HG03469 (cell line): ENCODE results near the gene GALK2.

Experiments used
- ATAC-seq: cut with Tn5 transposase; IDR thresholded peaks from one replicate; pipeline ENCODE4 v1.9.1; 2021; ENCODE audit warnings: mild to moderate bottlenecking, moderate library complexity, moderate number of reproducible peaks; ENCODE audit not compliant: unreplicated experiment

GALK2 gene

GRCh38 chr15:49278751-49279150 is 108.7 kb downstream of the GALK2 start:
- ATAC-seq = no peak

DNA sequence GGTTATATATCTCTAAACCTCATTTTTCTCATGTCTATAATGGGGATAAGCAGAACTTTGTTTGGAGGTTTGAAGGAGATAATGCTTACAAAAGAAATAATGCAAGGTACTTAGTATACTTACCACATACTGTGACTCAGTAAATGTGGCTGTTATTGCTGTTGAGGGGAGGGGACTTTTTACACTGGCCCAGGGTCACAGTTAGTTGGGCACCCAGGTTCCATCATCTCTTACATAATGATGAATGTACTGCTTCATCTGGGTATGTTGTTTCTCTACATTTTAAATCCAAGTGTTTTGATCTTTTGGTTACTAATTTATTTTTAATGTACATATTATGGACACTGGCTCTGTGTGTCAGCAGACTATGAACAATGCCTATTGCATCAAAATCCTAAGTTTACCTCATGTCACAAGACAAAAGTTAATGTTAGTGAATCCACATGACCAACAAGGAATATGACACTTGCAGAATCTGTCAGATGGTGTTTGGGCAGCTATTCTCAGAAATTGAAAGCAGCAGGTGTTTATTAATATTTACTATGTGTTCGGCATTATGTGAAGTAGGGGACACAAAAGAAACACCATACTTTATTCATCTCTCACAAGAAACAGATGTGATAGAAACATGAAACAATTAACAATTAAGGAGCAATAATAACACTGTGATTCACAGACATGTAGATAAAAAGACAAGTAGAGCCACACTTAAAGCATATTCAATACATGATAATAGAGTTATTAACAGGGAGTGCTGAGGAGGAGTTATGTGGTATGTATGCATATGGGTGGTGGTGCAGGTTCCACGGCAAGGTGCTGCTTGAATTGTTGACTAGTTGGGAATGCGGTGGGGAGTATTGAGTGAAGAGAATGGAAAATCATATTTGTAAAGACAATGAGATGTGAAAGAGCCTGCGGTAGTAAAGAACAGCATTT is 109.7 kb downstream of the GALK2 start:
- ATAC-seq = no peak

DNA sequence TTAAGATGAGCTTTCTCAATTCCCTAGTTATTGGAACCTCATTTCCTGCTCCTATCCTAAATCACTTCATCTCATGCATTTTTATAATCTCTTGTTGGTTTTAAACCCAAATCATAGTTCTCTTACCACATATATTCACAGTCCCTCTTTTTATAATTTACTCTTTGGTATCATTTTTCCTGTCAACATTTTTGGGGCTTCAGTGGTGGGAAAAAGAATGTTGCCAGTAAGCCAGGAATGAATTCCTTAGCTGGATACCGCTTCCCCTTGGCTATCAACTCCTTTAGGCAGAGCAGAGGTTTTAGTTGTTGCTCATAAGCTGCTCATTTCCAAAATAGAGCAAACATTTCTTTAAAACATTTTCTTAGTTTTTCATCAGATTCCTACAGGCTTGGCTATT is 112.3 kb downstream of the GALK2 start:
- no peak for ATAC-seq

DNA sequence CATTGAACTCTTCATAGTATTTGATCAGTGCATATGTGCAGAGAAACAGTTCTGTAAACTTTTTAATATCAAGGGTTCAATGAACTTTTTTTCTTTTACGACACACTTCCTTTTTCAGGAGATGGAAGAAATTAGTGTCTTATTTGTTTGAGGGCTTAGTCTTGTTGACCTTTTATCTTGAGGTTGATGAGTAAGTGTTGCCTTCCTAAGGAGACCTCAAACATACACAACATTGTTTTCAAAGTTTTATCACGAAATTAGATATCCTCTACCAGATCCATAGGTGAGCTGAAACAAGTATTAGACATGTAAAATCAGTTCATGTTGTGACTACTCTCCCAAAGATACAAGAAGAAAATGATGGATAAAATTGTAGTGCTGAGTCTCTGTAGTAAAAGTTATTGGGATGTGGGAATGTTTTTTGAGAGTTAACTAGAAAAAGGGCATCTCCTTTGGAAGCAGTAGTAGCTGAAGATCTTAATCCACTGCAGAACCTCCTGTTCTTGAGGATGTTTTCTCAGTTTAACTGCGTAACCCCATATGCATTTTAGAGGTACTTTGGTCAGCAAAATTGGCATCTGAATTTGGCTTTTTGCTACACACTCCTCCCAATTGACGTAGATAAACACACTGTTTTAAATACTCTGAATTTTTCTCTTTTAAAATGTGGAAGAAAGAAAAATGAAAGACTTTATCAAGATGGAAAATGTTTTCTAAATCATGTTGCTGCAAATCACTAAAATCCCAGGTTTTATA is 116.8 kb downstream of the GALK2 start:
- no peak for ATAC-seq

GRCh38 chr15:49287481-49287880 is 117.4 kb downstream of the GALK2 start:
- no peak for ATAC-seq

DNA sequence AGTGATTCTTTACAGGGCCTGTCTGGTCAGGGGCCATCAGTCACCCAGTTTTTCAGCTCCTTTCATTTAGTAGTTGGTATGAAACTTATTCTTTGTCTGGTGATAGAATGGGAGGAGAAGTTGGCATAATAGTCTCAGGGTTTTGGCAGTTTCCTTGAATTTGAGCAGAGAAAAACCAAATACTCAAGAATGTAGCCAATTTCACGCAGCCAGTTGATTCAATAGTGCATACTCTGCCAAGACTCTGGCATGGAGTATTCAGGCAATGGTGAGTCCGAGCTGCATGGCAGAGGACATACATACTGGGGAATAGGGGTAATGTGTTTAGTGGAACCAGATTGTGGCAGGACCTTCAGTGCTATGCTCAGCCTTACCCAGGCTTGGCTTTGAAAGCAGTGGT is 118.3 kb downstream of the GALK2 start:
- no peak for ATAC-seq

DNA sequence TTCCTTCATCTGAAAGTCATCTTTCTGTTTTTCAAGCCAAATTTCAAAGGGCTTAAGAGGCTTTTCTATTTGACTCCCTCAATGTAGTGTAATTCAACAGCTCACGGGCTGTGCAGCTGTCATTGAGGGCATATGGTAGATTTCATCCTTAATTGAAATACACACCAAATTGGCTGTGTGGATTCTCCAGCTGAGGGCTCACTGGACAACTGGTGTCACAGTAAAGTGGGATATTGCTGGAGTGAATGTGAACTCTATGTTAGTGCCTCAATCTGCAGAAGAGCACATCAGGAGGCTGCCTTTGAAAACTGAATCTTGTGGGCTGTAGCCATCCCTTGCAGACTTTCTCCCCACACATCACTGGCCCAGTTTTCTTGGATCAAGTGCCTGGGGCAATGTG is 120.1 kb downstream of the GALK2 start:
- ATAC-seq = no peak

DNA sequence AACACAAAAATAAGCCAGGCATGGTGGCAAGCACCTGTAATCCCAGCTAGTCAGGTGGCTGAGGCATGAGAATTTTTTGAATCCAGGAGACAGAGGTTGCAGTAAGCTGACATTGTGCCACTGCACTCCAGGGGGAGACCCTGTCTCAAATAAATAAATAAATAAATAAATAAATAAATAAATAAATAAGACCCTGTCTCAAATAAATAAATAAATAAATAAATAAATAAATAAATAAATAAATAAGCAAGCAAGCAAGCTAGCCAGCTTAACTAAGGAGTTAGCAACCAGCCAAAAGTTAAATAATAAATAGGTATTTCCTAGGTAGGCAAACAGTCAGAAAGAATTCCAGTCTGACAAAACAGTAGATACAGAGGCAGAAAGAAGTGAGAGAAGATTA is 123.9 kb downstream of the GALK2 start:
- no peak for ATAC-seq

- ATAC-seq = no peak
Measured at GRCh38 chr15:49296258-49296657, 126.2 kb downstream of the GALK2 start.

- no peak for ATAC-seq
Measured at GRCh38 chr15:49297584-49297983, 127.5 kb downstream of the GALK2 start.

DNA sequence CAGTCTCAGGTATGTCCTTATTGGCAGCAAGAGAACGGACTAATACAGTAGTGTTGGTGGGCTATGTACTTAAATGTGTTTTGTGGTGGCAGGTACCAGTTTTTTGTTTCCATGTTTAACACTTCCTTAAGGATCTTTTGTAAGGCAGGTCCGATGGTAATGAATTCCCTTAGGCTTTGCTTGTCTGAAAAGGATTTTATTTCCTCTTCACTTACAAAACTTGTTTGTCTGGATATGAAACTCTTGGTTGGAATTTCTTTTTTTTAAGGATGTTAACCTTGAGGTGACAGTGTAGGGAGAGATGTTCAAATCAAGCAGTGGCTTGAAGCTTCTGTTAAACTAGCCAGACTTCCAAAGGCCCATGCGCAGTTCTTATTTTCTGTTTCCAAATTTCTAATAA is 130.8 kb downstream of the GALK2 start:
- no peak for ATAC-seq

DNA sequence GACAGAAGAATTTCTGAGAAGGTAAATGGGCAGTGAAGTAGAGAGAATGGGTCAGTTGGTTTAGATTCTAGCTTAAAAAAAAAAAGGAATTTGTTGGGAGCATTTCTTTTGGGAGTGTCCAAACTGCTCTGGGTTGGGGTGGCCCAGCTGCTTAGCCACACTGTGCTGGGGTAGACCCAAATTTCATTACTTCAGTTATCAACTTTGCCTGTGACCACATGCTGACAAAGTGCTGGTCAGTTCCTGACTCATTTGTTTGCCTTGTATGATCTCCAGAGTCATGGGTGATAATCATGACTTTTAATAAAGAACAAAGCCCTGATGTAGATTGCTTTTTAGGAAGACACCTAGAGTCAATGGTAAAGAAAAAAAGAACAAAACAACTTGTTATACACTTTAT is 131.5 kb downstream of the GALK2 start:
- no peak for ATAC-seq

GRCh38 chr15:49303003-49303402 is 133.0 kb downstream of the GALK2 start:
- no peak for ATAC-seq

- ATAC-seq = no peak
Measured at GRCh38 chr15:49306551-49306950, 136.5 kb downstream of the GALK2 start.

DNA sequence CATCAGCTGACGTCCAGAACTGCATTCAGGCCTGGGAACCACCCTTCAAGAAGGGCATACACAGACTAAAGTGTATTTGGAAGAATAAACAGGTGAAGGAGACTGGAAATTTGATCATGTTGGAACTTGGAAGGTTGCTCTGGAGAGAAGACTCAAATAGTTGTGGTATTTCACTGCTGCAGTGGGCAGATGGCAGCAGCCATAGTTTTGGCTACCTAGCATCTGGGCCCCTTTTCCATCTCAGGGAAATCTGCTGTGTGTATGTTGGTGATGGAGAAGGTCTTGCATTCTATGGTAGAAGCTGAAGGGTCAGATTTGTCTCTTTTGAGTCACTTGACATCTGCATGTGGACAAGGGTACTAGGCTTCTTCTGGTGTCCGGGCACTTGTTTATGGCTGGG is 138.6 kb downstream of the GALK2 start:
- no peak for ATAC-seq

GRCh38 chr15:49309889-49310288 is 139.8 kb downstream of the GALK2 start:
- ATAC-seq = no peak

DNA sequence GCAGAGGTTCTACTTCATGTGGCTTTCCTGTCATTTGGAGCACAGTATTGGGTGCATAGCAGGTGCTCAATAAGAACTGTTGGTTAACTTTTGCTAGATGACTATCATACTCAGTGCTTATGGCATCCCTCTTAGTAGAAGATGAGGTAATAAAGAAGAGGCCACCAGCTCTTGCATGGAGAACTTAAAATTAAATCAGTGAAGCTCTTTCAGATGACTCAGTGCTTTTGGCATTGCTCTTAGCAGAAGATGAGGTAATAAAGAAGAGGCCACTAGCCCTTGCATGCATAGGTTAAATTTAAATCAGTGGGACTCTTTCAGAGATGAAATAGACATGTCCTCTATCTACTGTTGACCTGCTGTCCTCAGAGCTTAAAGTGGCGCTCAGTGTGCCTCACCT is 143.6 kb downstream of the GALK2 start:
- no peak for ATAC-seq

GRCh38 chr15:49314716-49315115 is 144.7 kb downstream of the GALK2 start:
- ATAC-seq = no peak

- no peak for ATAC-seq
Measured at GRCh38 chr15:49315391-49315823, 145.4 kb downstream of the GALK2 start.

- no peak for ATAC-seq
Measured at GRCh38 chr15:49320351-49320750, 150.3 kb downstream of the GALK2 start.

GRCh38 chr15:49323207-49323606 is 153.2 kb downstream of the GALK2 start:
- ATAC-seq = no peak

DNA sequence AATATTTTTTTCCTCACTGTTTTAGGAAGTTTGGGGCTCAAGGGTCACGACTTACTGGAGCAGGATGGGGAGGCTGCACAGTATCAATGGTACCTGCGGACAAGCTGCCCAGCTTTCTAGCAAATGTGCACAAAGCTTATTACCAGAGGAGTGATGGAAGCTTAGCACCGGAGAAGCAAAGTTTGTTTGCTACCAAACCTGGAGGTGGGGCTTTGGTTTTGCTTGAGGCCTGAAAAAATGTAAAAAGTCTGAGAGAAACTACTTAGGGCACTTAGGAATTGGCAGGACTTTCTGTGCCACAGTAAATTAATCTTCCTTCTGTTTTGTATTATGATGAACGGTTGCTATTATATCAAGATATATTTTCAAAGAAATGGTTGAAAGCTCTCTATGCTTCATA is 157.9 kb downstream of the GALK2 start:
- no peak for ATAC-seq
